Measurements from ENCODE around the gene PPP1R12A. TPM values are rescaled to one million over a fixed set of nuclear protein-coding genes. Genes with fewer than 3 reads are reported as not detected.
"Not testable (repeated sequence)": the region's sequence is repeated elsewhere in the genome, so short reads cannot be mapped to it uniquely, and the experiment has no call there.

PPP1R12A gene
- total RNA-seq: 10 to 100 TPM; 68.2 to 73.3 TPM

DNA sequence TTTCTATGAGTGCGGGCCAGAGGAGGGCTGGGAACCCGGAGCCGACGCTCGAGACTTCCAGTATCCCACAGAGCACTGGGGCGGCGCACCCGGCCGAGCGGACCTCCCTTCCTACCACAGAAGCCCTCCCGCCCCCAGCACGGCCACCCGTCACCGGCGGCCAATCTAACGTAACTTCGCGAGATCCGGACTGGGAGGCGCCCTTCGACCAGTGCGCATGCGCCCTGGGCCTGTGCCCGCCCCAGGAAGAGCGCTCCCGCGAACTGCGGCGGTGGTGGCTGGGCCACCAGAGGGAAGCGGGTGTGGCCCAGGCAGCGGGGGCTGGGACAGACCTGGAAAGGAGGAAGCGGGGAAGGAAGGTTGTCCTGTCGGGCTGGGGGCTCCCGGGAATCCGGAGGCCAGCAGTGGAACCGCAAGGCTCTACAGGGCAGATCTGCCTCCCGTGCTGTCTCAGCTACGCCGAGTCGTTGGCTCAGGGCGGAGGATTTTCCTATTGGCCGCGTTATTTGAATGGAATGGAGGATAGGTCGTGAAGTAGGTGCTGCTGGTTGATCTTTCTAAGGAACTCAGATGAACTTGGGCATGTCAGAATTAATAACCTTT, at the start of gene PPP1R12A:
PPP1R12A (minus strand) TSS at position 77 of the 603 bp plus-strand sequence. CDS start 166 bp downstream, outside the sequence.
- POLR2A ChIA-PET: interaction anchor here (0.6 kb wide), 1 partner anchor 91 kb away, joined by 3 read pairs; no protein-coding TSS in a partner anchor
- CTCF ChIA-PET: interaction anchor here (0.9 to 1.2 kb wide), 2 partner anchors 55 to 252 kb away, joined by 3 to 4 read pairs; no protein-coding TSS in a partner anchor

DNA sequence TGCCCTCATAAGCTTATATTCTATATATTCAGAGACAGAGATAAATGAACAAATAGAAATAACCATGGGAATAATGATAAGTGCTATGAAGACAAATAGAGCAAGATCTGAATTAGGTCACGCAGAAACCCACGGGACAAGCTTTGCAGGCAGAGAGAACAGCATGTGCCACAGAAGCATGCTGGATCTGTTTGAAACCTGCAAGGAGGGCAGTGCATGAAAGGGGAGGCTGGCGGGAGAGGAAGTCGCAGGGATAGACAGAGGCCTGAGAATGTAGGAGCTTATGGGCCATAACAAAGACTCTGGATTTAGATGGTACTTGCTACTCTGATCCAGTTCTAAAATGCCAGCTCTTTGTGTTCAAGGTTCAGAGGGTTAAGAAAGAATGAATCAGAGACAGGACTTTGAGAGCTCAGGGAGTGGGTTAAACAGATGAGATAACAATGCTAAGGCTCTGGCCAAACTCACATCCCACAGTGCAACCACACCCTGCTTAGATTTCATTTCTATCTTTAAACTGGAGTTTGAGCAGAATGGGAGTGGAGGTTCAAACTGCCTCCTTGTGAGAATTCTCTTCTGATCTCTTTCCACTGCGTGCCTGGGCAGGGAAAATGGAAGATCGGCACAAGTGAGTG, 49.2 kb upstream of the PPP1R12A start:
- CTCF ChIA-PET: no interaction called here
- POLR2A ChIA-PET: no interaction called here

DNA sequence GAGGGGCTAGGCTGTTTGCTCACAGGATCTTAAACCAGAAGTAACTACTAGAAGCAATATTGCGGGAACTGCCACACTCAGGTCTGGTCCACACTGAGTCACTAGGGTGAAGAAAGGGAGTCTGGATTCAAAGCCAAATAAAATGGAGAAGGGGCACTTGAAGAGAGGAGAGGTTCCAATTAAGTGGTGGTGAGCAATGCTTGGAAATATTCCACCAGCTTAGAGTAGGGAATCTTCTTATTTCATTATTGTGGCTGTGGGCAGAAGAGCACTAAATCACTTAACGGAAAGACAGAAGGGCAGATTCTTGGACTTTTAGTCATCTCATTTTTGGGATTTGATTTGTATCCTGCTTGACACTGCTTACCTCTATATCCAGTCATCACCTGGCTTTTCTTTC, 48.6 kb upstream of the PPP1R12A start:
- ChIA-PET CTCF (no interaction called here), POLR2A (no interaction called here)

DNA sequence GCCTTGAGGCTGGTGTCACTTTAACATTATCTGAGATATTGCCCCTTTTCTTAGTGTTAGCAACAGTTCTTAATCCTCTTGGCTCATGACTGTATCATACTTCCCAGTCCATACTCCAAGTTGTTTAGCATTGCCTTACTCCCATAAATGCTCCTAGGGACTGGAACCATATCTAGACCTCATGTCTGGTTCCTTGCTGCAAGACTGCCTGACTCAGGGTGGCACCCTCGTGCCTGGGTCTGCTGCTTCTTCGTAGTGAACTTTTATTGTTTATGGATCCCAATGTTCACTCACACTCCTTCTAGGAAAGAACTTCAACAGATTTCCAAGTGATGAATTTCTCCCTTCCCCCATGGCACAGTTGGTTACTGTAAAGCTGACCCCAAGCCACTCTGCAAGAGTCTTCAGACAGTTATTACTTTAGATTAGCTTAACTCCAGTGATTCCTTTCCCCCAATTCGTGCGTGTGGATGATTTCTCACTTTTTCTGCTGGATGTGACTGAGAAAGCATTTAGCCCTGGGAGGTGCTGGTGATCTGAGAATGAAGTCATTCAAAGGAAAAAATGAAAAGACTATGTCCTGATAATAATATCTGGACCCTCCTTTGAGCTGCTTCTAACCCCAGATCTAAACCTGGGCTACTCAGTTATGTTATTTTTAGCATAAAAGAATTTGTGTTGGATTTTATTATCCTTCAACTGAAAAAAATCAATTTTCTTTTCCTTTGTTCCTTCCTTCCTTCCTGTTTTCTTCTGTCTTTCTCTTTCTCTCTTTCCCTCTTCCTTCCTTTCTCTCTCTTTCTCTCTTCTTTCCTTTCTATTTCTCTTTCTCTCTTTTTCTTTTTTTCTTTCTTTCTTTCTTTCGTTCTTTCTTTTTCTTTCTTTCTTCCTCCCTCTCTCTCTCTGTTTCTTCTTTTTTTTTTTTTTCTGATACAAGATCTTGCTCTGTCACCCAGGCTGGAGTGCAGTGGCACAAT, 47.5 kb upstream of the PPP1R12A start:
- CTCF ChIA-PET: no interaction called here
- POLR2A ChIA-PET: no interaction called here

DNA sequence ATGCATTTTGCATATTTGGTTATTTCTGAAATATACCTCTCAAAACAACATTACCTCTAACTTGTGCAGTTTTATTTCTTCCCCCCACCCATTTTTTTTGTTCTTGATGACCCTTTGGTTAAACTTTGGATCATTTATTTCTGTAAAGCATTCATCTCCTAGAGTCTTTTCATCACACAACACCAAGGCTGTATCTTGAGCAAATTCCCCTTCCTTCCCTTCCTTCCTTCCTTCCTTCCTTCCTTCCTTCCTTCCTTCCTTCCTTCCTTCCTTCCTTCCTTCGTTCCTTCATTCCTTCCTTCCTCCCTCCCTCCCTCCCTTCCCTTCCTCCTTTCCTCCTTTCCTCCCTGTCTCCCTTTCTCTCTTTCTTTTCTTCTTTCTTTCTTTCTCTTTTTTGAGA, 43.8 kb upstream of the PPP1R12A start:
- CTCF ChIA-PET: no interaction called here
- POLR2A ChIA-PET: no interaction called here

DNA sequence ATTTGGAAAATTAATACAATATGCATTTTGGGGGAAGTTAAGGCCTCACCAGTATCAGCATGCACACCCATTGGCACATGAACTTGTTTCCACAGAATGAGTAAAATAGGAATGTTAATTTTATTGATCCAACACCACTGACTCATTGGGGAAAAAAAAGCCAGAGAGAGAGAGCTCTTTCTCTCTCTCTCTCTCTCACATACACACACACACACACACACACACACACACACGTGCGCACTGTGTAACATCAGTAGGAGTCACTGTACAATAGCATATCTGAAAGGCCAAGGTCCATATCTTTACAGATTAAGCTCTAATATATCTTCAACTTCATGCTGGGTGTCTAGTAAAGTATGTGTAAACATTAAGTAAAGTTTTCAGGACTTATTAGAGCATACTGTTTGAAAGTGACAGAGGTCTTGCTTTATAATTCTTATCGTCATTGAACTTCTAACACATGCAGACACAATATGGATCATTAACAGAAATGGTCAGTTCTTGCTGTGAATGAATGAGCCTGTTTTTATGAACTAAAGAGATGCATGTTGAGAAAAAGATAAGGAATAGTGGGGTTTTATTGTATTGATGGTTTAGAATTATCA, 43.1 kb upstream of the PPP1R12A start:
- CTCF ChIA-PET, POLR2A ChIA-PET: not testable (repeated sequence)

DNA sequence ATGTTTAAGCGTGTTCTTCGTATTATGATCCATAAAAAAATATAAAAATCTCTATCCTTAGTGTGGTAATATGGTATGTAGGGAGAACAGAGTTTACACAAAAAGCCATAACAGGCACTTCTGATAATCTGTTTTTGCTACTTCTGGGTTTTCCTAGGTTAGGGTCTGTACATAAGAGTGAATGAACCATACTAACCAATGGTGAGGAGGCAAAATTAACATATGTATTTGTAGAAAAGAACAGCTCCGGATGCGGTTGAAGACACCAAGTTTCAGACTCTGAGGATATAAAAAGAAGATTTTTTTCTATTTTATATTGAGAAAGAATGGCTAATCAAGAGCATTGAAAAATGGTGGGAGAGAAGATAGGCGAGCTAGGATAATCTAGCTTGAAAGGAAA, 40.2 kb upstream of the PPP1R12A start:
- CTCF ChIA-PET: no interaction called here

DNA sequence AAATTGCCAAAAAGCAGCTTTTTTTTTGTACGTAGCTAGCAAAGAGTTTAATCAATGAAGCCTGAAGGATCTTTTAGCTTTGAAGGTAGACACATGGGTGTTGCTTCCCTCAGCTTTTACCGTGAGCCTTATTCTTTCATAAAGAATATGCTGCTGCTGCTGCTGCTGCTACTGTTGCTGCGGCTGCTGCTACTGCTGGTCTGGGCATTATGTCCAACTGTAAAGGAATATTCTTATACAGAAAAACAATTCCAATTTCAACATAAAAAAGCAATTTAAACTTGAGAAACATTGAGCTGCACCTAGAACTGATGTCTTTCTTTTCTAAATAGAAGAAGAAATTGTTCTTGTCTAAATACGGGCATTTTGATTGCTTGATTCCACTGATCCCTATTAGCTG, 38.9 kb upstream of the PPP1R12A start:
- ChIA-PET CTCF (no interaction called here), POLR2A (no interaction called here)

More for the DNA sequence above, 40.2 kb upstream of the PPP1R12A start:
- POLR2A ChIA-PET: no interaction called here

DNA sequence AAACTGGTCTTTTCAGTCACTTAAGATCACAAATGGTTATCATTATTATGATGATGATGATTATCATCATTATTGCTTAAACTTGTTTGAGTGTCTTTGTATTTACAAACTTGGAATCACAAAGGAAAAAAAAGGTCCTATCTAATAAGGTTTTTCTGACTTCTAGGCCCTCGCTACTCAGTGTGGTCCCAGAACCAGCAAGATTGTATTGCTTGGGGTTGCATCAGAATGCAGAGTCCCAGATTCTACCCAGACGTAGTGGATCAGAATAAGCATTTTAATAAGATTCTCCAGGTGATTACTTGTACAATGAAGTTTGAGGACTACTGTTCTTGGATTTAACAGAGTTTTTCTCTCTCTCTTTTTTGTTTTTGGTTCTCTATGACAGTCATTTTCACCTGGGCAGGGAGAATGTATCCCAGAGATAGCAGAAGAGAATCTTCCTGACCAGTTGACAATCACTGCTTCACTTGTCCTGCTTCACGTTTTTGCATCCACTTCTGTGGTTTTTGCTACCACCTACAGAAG, 29.3 kb upstream of the PPP1R12A start:
- CTCF ChIA-PET: interaction anchor here (1.1 kb wide), 1 partner anchor 13 kb away, joined by 3 read pairs; no protein-coding TSS in a partner anchor
- POLR2A ChIA-PET: no interaction called here

DNA sequence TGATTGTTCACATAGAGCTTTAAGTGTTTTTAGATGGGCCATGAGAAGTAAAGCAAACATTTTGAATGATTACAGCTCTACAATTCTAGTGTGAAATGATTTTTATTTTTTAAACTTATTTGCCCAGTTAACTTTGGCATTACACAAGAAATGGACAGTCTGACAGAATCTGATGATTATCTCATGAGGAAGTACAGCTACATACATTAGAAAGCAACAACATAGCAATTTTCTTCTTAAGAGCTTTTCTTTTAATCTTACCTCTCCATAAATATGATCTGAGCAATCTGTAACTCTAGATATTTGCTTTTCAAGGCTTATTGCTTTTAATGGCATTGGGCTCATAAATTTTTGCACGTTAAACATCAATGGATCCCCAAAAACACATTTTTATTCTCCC, 26.5 kb upstream of the PPP1R12A start:
- ChIA-PET CTCF (interaction anchor here (0.7 kb wide), 1 partner anchor 70 kb away, joined by 3 read pairs; no protein-coding TSS in a partner anchor), POLR2A (no interaction called here)

DNA sequence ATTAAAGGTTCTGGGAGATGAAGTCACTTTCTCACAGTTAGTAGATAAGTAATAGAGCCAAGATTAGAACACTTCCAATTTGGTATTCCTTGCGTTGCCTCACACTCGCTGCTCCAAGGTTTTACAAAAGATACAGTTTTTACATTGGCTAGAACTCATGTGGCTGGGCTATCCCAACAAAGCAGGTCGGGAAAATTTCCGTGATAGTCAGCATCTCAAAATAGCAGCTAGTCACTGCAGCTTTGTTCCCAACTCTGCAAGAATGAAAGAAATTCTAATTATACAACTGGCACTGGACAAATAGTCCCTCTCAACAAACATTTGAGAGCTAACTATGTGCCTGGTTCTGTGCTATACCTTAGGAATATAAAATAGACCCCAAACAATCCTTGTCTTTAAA, 24.6 kb upstream of the PPP1R12A start:
- ChIA-PET POLR2A (no interaction called here), CTCF (no interaction called here)

DNA sequence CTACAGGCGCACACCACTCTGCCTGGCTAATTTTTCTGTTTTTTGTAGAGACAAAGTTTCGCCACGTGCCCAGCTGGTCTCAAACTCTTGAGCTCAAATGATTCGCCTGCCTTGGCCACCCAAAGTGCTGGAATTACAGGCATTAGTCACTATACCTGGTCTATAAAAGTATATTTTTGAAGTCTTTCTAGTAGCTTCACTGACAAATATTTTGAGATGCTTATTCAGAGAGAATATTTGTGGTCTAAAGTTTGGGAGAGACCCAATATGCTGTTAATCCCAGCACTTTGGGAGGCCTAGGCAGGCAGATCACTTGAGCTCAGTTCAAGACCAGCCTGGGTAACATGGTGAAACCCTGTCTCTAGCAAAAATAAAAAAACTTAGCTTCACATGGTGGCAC, 22.0 kb upstream of the PPP1R12A start:
- ChIA-PET POLR2A (no interaction called here), CTCF (no interaction called here)

DNA sequence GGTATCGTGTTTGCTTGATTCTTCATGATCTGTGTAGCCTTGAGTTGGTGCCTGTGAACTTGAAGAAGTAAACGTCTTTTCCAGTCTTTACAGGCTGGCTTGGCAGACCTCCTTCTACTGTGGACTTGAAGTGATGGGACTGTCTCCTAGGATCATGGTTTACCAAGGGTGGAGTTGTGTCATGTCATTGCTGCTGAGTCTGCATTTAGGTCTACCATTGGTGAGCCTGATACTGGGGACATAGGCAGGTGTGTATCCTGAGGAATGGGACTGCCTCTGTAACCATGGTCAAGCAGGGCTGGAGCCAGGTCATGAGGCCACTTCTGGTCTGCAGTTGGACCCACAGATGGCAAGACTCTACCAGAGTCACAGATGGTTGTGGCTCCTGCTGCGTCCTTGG, 20.7 kb upstream of the PPP1R12A start:
- POLR2A ChIA-PET: no interaction called here
- CTCF ChIA-PET: no interaction called here

DNA sequence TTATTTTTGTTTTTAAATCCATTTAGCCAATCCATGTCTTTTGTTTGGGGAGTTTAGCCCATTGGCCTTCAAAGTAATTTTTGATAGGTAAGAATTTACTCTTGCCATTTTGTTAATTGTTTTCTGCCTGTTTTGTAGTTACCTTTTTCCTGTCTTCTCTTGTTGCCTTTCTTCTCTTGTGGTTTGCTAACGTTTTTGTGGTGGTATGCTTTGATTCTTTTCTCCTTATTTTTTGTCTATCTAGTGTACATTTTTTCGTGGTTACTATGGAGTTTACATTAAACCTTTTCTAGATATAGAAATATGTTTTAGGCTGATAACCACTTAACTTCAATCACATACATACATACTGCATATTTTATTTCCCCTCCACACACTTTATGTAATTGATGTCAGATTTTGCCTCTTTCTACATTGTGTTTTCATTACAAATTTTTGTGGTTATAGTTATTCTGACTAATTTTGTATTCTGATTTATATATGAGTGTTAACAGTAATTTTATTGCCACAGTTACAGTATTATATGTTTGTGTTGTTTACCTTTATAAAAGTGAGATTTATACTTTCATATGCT, 19.2 kb upstream of the PPP1R12A start:
- CTCF ChIA-PET: no interaction called here

DNA sequence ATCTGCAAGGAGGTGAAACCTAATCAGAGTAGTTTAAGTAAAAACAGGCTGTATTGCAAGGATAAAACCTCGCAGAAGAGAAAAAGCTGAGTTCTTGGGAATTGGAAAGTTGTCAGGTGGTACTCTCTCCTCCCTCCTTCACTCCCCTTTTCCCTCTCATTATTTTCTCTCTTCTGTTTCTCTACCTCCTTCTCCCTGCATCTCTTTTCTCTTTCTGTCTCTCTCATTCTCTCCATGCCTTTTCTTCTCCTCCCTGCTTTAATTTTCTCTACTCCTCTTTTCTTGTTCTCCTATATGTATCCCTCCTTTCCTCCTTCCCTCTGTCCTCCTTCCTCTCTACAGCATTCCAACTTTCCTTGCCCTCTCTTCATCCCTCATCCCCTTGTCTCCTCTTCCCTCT, 14.2 kb upstream of the PPP1R12A start:
- POLR2A ChIA-PET: no interaction called here
- CTCF ChIA-PET: no interaction called here

More for the DNA sequence above, 19.2 kb upstream of the PPP1R12A start:
- POLR2A ChIA-PET: no interaction called here

DNA sequence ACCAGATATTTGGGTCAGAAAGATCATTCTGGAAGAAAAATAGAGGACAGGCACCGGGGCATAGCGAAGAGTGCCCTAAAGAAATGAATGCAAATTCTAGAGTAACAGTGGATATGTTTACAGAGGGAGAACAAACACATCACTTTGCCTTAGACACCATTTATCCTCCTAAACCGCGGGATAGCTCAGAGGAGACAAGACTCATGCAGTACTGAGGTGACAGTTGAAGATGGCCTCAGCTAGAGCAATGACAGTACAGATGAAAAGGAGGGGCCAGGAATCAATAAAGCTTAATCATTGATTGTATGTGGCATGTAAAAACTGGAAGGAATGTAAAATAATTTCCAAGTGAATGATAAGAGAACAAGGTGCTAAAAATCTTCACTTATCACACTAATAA, 10.5 kb upstream of the PPP1R12A start:
- POLR2A ChIA-PET: no interaction called here
- CTCF ChIA-PET: no interaction called here

DNA sequence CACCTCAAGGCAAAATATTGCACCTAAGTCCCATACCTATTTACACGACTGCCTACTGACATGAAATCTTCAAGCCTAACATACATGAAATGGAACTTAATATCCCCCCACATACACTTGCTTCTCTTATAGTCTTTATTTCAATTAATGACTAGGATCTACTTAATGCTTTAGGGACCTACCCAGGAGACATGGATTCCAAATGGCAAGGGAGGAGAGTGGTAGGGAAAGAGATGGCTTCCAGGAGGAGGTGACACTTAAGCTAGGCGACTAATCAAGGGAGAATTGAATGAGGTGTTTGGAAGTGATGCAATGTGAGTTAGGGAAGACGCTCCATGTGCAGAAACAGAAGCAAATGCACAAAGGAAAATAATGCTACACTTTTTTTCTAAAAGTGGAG, 9.7 kb upstream of the PPP1R12A start:
- POLR2A ChIA-PET: no interaction called here
- CTCF ChIA-PET: no interaction called here

DNA sequence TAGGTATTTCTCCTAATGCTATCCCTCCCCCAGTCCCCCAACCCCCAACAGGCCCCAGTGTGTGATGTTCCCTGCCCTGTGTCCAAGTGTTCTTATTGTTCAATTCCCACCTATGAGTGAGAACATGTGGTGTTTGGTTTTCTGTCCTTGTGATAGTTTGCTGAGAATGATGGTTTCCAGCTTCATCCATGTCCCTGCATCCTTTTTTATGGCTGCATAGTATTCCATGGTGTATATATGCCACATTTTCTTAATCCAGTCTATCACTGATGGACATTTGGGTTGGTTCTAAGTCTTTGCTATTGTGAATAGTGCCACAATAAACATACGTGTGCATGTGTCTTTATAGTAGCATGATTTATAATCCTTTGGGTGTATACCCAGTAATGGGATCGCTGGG, 7.9 kb upstream of the PPP1R12A start:
- CTCF ChIA-PET: interaction anchor here (0.6 kb wide), 1 partner anchor 102 kb away, joined by 4 read pairs; no protein-coding TSS in a partner anchor
- POLR2A ChIA-PET: not testable (repeated sequence)

DNA sequence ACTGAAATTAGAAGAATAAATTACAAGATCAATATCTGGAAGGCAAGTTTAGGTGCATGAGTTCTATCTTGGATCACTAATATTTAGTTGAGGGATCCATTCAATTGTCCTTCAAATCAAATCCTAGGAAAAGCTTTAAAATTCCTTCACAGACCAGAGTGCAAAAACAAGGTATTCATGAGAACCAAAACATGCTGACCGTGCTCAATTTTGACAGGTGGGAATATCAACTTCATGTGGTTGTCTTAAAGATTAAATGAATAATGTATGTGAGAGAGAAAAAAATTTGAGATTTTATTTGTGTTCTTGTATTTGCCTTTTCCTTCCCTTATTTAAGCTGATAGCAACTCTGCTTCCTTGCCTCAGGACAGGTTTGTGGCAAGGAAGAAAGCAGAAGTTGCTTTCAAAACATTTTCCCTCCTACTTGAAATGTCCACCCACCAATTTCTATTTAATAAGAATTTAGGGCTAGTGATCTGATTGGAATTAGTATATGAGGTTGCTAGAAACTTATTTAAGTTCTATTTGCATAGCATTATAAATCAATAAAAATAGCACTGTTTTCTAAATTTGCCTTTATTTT, 4.9 kb upstream of the PPP1R12A start:
- ChIA-PET POLR2A (no interaction called here), CTCF (no interaction called here)
